Muscle of leg (tissue), 11 donors: ENCODE results near the gene FSTL4. TPM values are rescaled to one million over a fixed set of nuclear protein-coding genes. Genes with fewer than 3 reads are reported as not detected.
"Not testable (repeated sequence)": the region's sequence is repeated elsewhere in the genome, so short reads cannot be mapped to it uniquely, and the experiment has no call there.

Experiments used
- DNase-seq: peaks from one replicate; pipeline ENCODE4 v3.0.0; 2013
- H3K27ac ChIP-seq: one replicate; pipeline ENCODE4 v1.5.1; 2013; ENCODE audit warnings: mild to moderate bottlenecking, low read length, control low read depth
- H3K27me3 ChIP-seq: one replicate; pipeline ENCODE4 v1.6.1; 2013; ENCODE audit warnings: low read length; ENCODE audit not compliant: control insufficient read depth, insufficient read depth
- H3K36me3 ChIP-seq: one replicate; pipeline ENCODE4 v1.6.1; 2013; ENCODE audit warnings: low read length; ENCODE audit not compliant: control insufficient read depth, insufficient read depth
- H3K4me1 ChIP-seq: one replicate; pipeline ENCODE4 v1.6.1; 2013; ENCODE audit warnings: low read length; ENCODE audit not compliant: control insufficient read depth, insufficient read depth
- H3K4me3 ChIP-seq: one replicate; pipeline ENCODE4 v1.5.1; 2013; ENCODE audit warnings: low read length, control low read depth
- H3K9me3 ChIP-seq: replicated peaks from 2 replicates; pipeline ENCODE4 v1.6.1; 2013; ENCODE audit warnings: low read depth, low read length; ENCODE audit not compliant: control insufficient read depth
- WGBS: methylation state at CpG from one replicate; pipeline ENCODE4 v1.1.5; 2013; ENCODE audit warnings: missing lambda C conversion rate; ENCODE audit not compliant: insufficient coverage; 5-methylcytosine and 5-hydroxymethylcytosine counted together
- polyA plus RNA-seq, 8 donors: library from polyadenylated mRNA; unstranded; fragments of 120-200 nt; gene quantifications; one replicate each; pipeline versions ENCODE4 v1.2.1 to v1.2.3, GENCODE V29; 2013; ENCODE audit warnings: inconsistent platforms in 1 of 8, low replicate concordance in 1 of 8; ENCODE audit not compliant: insufficient read length in 8 of 8, insufficient read depth in 1 of 8
- total RNA-seq: library from RNA; stranded (reverse); fragments of 120-200 nt; gene quantifications from one replicate; pipeline ENCODE4 v1.2.4, GENCODE V29; 2013

FSTL4 gene
- total and polyA plus RNA-seq, 9 donors: 0.68 to 1.8 (median 1.3) TPM

- H3K4me1 ChIP-seq: no peaks in the 10 kb centered on the region
- H3K27me3 ChIP-seq: peaks cover 5% of the 10 kb centered on the region
- H3K27ac ChIP-seq: no peak overlapping the region
- DNase-seq: no peak
- H3K36me3 ChIP-seq: no peaks in the 10 kb centered on the region
- no peak overlapping the region for H3K4me3 ChIP-seq
- no peaks in the 10 kb centered on the region for H3K9me3 ChIP-seq
- 83% methylated on average over 3 of the region's 5 CpGs for WGBS
Observed at GRCh38 chr5:133559960-133560359, 52.4 kb downstream of the FSTL4 start.

DNA sequence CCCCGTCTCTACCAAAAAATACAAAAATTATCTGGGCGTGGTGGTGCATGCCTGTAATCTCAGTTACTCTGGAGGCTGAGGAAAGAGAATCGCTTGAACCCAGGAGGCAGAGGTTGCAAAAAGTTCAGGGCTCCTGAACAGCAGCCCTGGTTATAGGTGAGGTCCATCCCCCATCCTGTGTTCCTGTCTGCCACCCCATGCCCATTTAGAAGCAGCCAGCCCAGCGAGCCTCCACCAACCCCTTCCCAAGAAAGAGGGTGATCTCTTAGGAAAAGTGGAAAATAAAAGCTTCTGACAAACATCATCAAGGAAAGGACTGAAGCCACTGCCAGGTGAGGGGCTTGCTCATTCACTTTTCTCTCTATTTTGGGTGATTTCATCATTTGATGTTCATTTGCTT lies 55.8 kb downstream of the FSTL4 start:
- no peaks in the 10 kb centered on the region for H3K9me3 ChIP-seq
- H3K4me3 ChIP-seq: no peak overlapping the region

GRCh38 chr5:133554279-133554678 lies 58.1 kb downstream of the FSTL4 start:
- H3K4me3 ChIP-seq: no peak overlapping the region
- H3K4me1 ChIP-seq: no peaks in the 10 kb centered on the region
- no peak for DNase-seq
- 94% methylated on average over 4 of the region's 6 CpGs for WGBS
- no peak overlapping the region for H3K27ac ChIP-seq
- no peaks in the 10 kb centered on the region for H3K9me3 ChIP-seq
- H3K27me3 ChIP-seq: peaks cover 6% of the 10 kb centered on the region
- no peaks in the 10 kb centered on the region for H3K36me3 ChIP-seq

More for the DNA sequence above, 55.8 kb downstream of the FSTL4 start:
- Histone ChIP-seq H3K27ac (no peak overlapping the region), H3K36me3 (no peaks in the 10 kb centered on the region), H3K4me1 (no peaks in the 10 kb centered on the region), H3K27me3 (peaks cover 6% of the 10 kb centered on the region)
- DNase-seq: no peak
- WGBS: no CpG with 5 or more reads among the region's 4 CpGs

DNA sequence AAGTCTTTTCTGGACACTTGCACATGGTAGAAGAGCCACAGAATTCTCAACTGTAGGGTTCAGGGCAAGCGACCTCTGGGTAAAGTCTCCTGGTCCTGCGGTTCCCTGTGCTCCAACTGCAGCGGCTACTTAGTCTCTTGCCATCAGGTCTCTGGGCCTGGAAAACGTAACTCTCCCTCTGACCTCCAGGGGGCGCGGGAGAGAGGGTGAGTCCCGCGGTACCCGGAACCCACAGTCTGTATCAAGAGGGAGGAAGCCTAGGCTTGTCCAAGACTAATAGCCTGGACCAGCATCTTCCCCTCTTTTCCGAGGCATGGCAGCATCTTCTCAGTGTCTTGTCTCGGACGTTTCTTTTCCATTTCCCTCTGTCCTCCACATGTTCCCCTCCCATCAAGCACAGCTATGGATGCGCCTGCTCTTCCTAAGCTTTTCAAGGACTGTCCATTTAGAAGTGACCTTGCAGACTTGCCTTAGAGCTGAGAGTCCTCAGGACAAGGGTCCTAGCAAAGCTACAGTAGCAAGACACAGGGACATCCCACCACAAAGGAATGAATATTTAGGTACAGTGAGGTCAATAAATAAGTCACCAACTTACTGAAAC lies 59.3 kb downstream of the FSTL4 start:
- no peak overlapping the region for H3K27ac ChIP-seq
- no peaks in the 10 kb centered on the region for H3K9me3 ChIP-seq
- no peaks in the 10 kb centered on the region for H3K36me3 ChIP-seq
- peaks cover 6% of the 10 kb centered on the region for H3K27me3 ChIP-seq
- peak; percentile 35 for DNase-seq
- no peak overlapping the region for H3K4me3 ChIP-seq
- no peaks in the 10 kb centered on the region for H3K4me1 ChIP-seq
- WGBS: 23% methylated on average over 9 of the region's 13 CpGs

GRCh38 chr5:133546500-133546899 lies 65.8 kb downstream of the FSTL4 start:
- Histone ChIP-seq H3K27ac (no peak overlapping the region), H3K9me3 (no peaks in the 10 kb centered on the region), H3K4me1 (no peaks in the 10 kb centered on the region), H3K4me3 (no peak overlapping the region), H3K36me3 (no peaks in the 10 kb centered on the region), H3K27me3 (no peaks in the 10 kb centered on the region)
- no CpG with 5 or more reads among the region's 1 CpG for WGBS
- DNase-seq: no peak

DNA sequence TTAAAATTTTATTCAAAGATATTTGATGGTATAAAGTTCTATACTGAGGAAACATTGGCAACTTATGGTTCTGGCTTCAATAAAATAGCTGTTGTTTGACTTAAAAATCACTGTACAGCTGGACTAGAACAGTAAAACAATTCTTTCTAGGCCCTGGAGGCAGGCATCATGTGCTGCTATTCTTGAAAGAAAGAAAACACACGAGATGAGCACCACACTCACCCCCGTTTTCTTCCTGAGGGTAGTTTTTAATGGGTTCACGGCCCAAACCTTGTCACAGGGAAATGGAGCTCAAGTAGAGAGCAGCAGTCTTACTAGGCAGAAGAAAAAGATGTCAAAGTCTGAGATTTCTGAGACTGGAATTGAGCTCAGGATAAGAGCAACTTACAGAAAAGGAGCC lies 68.0 kb downstream of the FSTL4 start:
- WGBS: 57% methylated on average over 1 of the region's 3 CpGs
- Histone ChIP-seq H3K36me3 (no peaks in the 10 kb centered on the region), H3K9me3 (no peaks in the 10 kb centered on the region), H3K27me3 (no peaks in the 10 kb centered on the region), H3K4me1 (no peaks in the 10 kb centered on the region), H3K27ac (no peak overlapping the region), H3K4me3 (no peak overlapping the region)
- no peak for DNase-seq

GRCh38 chr5:133539818-133540217 lies 72.5 kb downstream of the FSTL4 start:
- no peak overlapping the region for H3K27ac ChIP-seq
- no CpG with 5 or more reads among the region's 1 CpG for WGBS

DNA sequence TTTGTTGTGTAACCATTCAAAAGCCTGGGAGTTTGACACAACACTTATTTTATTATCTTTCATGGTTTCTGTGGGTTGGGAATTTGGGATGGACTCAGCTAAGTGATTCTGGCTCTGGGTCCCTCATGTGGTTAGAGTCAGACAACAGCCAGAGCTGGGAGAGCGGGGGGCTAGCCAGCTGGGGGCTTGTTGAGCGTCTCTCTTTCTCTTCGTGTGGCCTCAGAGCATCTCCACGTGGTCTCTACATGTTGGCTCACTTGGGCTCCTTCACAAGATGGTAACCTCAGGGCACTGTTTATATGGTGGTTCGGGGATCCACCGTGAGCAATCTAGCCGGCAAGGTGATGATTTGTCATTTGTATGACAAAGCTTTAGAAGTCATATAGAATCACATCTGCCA lies 73.6 kb downstream of the FSTL4 start:
- 72% methylated on average over 4 of the region's 7 CpGs for WGBS
- Histone ChIP-seq H3K27ac (no peak overlapping the region), H3K4me3 (no peak overlapping the region), H3K27me3 (no peaks in the 10 kb centered on the region), H3K4me1 (no peaks in the 10 kb centered on the region), H3K9me3 (no peaks in the 10 kb centered on the region), H3K36me3 (no peaks in the 10 kb centered on the region)
- no peak for DNase-seq

More at GRCh38 chr5:133539818-133540217, 72.5 kb downstream of the FSTL4 start:
- no peak for DNase-seq
- Histone ChIP-seq H3K4me3 (no peak overlapping the region), H3K27me3 (no peaks in the 10 kb centered on the region), H3K9me3 (no peaks in the 10 kb centered on the region), H3K36me3 (no peaks in the 10 kb centered on the region), H3K4me1 (no peaks in the 10 kb centered on the region)

DNA sequence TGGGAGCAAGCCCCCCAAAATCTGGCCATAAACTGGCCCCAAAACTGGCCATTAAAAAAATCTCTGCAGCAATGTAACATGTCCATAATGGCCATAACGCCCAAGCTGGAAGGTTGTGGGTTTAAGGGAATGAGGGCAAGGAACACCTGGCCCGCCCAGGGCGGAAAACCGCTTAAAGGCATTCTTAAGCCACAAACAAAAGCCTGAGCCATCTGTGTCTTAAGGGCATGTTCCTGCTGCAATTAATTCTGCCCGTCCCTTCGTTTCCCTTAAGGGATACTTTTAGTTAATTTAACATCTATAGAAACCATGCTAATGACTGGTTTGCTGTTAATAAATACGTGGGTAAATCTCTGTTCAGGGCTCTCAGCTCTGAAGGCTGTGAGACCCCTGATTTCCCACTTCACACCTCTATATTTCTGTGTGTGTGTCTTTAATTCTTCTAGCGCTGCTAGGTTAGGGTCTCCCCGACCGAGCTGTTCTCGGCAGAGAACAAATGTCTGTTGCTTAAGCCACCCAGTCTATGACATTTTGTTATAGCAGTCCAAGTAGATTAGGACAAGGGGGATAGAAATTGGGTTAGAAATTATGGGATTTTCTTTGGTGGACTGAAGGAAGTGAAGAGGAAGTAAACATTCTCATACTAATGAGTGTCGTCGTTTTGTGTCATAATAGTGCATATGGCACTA lies 77.0 kb downstream of the FSTL4 start:
- 77% methylated on average over 3 of the region's 13 CpGs for whole genome bisulfite sequencing
- H3K9me3 ChIP-seq, H3K36me3 ChIP-seq: not testable (repeated sequence)

GRCh38 chr5:133534566-133534965 lies 77.8 kb downstream of the FSTL4 start:
- H3K27ac ChIP-seq: no peak overlapping the region
- DNase-seq: no peak
- no peaks in the 10 kb centered on the region for H3K27me3 ChIP-seq
- 42% methylated on average over 1 of the region's 2 CpGs for WGBS
- H3K4me3 ChIP-seq: no peak overlapping the region
- H3K9me3 ChIP-seq: no peaks in the 10 kb centered on the region
- no peaks in the 10 kb centered on the region for H3K36me3 ChIP-seq
- peaks cover 24% of the 10 kb centered on the region for H3K4me1 ChIP-seq

More for the DNA sequence above, 77.0 kb downstream of the FSTL4 start:
- not testable (repeated sequence) for DNase-seq, H3K27ac ChIP-seq, H3K4me3 ChIP-seq, H3K27me3 ChIP-seq
- peaks cover 17% of the 10 kb centered on the region for H3K4me1 ChIP-seq
